NCI-H1694 (cell line): ENCODE results near the gene NEBL.

Experiments
- DNase-seq: peaks from one replicate; lab custom pipeline; 2025; lab: John Stamatoyannopoulos, UW

Gene NEBL

DNA sequence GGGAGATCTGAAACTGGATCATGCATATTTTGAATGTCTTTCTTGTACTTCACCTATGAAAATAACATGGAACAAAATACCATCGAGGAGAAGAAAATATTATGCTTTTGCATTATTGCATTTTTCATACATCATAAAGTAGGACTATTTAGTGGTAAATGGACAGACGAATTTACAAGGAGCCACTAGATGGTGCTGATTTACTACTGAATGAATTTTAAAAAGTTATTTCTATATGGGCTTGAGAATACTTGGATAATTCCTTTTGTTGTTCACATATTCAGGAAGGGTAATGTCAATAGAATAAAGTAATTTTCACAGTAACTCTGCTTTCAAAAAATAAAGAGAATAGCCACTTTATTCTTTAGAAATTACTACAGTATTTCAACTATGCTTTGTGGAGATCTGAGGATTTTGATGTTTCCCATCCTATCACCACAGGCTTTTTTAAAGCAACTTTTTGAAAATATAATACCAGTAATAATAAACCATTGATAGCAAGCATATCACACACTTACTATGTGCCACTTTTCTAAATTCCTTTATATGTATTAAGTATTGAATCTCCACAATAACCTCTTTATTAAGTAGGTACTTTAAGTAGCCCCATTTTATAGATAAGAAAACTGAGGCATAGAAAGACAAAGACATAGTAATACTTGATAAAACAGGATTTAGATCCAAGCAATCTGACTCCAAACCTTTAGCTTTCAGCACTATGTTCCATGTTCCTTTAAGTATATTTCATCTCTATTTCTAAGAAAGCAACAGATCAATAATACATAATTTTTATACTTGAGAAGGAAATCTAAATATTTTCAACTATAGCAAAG is 38.6 kb downstream of the NEBL start:
- DNase-seq: peak; percentile 17

DNA sequence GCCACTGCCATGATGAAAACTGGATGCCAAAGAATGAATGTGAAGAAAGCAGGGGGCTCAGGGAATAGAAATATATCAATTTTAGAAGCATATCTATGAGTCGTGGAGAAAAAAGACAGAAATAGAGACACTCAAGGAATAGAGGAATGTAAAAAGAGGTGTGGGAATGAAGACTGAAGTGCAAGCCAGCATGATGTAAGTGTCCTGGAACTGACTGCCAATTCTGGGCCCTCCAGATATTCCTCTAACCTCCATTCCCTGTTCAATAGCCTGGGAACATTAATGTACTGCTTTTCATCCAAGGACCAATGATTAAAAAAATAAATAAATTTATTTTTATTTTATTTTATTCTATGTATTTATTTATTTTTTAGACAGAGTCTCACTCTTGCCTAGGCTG is 40.6 kb downstream of the NEBL start:
- DNase-seq: no peak

DNA sequence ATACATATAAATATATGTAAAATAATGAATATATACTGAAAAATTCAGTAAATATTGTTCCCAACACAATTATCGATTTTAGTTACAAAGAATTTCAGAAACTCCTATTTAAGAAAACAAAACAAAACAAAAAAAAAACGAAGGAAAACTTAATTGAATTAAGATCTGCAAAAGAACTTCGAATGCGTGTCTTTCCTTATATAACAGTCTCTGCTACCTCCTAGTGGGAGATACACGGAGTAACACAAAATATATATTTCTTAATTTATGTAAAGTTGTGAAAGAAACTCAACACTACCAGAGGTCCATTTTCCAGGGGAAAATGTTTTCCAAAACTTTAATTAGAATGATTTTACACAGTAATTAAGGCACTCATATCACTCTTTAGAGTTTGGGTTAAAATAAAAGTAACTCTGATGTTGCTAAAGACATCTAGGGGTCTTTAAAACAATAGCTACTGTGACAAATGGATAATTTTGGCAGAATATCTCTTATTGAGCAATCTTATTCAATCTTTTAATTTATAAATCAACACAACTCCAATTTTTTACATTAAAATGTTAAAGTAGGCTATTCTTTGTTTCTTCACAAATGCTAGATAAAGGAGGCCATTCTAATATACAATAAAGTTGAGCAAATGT is 41.6 kb downstream of the NEBL start:
- no peak for DNase-seq

DNA sequence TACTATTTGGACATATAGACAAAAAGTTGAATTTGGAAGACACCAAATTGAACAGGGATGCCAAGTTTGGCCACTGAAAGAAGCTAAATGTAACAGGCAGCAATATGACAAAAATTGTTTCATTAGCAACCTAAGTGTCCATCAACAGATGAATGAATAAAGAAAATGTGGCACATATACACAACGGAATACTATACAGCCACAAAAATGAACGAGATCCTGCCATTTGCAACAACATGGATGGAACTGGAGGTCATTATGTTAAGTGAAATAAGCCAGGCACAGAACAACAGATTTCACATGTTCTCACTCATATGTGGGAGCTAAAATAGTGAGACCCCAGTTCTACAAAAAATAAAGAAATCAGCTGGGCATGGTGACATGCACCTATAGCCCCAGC is 43.8 kb downstream of the NEBL start:
- DNase-seq: no peak

DNA sequence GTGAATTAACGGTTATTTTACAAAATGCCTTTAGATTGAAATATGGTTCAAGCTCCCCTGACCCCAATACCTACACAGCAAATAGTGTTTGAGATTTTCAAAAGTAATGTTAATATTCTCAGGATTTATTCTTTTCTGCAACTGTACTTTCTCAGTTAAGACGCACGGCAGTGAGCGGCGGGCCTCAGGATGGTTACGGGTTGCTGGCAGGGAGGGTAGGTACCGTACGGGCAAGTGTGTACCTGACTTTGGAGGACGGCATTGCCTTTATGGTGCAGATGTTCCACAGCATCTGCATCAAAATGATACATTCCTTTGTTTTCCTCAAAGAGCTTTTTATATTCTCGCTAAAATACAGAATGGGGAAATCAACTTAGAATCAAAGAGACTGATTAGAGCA is 44.8 kb downstream of the NEBL start:
- DNase-seq: no peak

DNA sequence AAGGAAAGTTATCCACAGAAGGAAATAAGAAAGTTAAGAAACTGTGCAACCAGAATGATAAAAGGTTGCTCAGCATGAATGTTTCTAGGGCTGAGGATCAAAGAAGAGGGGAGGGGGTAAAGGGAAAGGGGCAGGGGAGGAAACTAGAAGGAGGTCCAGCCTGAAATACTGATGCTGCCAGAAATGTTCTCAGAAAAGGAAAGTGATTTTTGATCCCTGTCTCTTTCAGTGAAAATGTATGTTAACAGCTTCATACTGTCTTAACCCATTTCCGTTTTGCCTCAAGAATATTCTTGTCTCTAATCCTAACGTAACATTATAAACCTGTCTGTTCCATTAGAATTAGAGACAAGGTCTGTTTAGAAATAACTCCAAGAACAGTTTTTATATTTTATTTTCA is 49.6 kb downstream of the NEBL start:
- no peak for DNase-seq

DNA sequence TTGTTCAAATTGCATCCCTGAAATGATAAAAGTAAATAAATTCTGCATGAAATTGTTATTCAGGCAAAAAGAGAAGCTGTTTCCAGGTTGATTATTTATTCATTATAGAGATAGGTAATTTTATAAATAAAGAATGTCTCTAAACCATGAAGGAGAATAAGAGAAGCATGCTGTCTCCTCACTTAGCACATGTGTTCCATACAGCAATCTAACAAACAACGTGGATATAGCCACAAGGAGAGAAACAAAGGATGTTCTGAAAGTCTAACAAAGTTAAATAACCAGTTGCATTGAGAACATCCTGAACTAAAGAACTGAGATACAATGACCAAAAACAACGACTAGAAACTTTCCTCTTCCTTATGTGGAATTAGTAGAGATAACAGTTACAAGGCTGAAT is 50.8 kb downstream of the NEBL start:
- DNase-seq: no peak

DNA sequence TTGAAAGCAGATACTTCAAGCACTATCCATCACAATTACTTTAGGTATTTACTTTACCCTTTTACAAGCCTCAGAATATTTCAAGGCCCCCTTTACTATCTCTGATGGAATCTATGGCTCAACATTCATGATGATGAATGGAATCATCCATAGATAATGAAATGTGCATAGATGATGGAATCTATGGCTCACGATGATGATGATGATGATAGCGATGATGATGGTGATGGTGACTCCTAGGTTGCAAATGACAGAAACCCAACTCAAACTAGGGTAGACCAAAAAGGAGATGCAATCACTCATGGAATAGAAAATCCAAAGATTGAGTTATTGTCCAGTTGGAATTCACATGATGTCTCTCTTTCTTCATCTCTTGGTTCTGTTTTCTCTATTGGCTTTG is 55.7 kb downstream of the NEBL start:
- no peak for DNase-seq

DNA sequence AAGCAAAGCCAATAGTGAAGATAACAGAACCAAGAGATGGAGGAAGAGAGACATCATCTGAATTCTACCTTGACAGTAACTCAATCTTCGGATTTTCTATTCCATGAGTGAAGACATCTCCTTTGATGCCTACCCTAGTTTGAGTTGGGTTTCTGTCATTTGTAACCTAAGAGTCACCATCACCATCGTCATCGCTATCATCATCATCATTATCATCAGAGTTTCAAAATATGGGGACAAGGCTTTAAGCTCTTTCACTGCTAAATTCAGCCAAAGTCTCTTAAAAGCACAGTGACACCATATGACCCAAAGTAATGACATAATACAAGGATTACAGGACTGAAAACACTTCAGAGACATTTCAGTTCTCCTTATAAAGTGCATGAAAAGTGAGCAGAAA is 57.2 kb downstream of the NEBL start:
- no peak for DNase-seq

DNA sequence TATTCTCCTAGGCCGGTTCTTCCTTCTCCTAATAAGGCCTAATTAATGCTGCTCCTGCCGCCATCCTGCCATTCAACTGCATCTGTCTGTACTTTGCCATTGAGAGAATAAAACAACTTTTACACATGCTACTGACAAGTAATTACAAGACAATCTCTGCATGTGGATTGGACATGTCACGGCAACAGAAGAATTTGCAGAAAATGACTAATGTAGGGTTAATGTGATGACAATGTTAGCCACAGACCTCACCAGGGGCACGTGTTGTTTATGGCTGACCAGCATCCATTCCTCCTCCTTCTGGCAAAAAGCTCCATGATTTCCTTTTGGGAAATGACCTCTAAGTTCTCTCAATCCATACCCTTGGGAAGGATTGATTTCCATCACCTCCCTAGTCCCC is 58.0 kb downstream of the NEBL start:
- DNase-seq: no peak

DNA sequence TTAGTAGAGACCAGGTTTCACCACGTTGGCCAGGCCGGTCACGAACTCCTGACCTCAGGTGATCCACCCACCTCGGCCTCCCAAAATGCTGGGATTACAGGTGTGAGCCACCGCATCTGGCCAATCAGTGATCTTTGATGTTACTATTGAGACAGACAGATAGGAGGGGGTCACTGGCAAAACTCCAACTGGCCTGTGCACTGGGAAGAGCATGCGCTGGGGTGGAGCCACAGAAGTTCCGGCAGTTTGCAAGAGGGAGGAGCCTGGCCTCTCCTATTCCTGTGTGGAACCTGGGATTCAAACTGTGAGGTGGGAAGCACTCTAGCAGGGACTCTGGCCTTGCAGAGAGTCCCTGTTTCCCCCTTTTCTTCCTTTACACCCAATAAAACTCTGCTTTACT is 60.7 kb downstream of the NEBL start:
- no peak for DNase-seq

DNA sequence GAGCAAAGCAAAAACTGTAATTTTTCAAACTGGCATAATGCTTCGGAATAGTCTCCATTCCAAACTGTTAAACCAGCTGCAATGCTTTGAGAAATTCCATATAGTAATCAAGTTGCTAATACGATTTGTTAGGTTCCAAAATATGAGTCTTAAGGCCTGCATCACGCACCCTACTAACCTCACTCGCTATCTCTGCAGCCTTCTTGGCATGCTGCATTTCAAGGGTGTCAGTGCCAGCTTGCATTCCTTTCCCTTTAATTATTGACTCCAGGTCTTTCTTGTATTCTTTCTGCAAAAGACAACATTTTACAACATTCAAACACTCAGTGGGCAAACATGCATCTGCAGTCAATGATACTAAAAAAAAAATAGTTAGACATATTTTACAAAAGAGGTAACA is 61.8 kb downstream of the NEBL start:
- DNase-seq: no peak

DNA sequence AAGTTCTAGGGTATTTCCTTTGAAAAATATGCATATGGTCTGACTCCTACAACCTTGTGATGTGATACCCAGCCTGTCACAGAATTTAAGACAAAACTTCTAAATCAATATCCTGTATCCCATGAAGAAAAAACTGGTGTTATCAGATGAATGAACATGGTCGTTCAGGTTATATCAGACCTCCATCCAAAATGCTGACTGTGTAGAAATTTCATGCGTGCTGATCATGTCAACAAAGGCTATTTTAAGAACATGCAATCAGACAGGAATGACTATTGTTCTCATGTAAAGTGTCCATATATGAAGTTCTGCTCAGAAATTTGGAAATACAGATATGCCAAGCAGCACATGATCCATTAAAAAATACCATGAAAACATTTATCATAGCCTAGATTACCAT is 62.3 kb downstream of the NEBL start:
- DNase-seq: no peak

DNA sequence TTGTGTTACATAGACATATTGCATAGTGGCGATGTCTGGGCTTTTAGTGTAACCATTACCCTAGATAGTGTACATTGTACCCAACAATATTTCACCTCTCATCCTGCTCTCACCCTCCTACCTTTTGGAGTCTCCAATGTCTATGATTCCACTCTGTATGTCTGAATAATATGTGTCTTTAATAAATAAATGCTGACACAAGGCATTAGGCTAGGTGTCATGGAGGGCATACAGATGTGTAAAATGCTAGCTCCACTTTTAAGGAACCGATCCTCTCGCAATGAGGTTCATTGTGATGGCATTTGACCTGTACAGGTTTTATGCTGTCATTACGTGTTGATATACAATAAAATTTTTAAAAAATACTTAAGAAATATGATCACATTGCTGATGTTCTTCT is 74.3 kb downstream of the NEBL start:
- DNase-seq: no peak

DNA sequence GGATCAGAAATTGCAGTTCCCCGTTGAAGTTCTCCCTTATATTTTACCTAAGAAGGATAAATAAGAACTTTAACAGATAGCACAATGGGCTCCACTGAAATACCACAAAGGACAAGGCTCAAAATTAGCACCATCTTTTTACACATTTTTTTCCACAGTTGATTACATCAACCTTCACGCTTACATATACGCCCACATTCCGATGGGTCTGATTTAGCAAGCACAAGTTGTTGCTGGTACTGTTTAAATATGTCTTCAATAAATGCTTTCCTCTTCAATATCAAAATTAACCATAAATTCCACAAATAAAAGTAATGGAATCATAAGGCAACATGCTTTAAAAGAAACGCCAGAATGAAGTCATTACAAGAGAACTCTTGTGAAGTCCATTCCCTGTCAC is 79.5 kb downstream of the NEBL start:
- no peak for DNase-seq

DNA sequence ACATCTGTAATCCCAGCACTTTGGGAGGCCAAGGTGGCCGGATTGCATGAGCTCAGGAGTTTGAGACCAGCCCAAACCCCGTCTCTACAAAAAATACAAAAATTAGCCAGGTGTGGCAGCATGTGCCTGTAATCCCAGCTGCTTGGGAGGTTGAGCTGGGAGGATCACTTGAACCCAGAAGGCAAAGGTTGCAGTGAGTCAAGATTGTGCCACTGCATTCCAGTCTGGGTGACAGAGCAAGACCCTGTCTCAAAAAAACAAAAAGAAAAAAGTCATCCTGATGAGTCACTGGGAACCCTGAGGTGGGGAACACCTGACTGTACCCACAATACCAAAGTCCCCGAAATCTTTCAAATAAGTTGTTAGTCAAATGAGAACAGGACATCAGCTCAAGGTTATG is 80.0 kb downstream of the NEBL start:
- DNase-seq: no peak

DNA sequence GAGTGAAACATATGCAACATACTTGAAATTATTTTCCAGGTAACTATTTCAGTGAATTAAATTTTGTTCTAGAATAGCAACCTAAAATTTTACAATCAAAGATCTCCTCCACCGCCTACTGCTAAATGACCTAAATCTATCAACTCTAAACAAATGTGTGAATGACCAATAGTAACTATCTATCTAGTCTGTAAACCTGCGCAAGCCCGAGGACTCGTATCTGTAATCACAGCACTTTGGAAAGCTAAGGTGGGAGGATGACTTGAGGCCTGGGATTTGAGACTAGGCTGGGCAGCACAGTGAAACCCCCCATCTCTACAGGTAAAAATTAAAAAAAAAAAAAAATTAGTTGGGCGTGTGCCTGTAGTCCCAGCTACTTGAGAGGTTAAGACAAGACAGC is 83.0 kb downstream of the NEBL start:
- DNase-seq: no peak

DNA sequence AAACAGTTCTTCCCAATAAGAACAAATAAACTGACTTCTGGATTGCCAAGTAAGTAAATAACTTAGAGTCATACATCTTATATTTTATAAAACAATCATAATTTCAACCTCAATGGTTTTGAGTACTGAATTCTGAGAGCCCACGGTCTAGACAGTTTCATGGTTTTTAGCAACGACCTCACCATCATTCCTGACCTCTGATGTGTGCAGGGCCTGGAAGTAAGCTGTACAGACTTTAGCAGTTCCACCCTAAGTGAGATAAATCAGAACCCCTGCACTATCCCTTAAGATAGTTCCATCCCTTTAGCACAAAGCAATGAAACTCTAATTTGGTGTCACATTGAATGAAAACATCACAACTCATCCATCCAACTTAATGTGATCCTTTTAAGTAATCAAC is 86.0 kb downstream of the NEBL start:
- DNase-seq: no peak

DNA sequence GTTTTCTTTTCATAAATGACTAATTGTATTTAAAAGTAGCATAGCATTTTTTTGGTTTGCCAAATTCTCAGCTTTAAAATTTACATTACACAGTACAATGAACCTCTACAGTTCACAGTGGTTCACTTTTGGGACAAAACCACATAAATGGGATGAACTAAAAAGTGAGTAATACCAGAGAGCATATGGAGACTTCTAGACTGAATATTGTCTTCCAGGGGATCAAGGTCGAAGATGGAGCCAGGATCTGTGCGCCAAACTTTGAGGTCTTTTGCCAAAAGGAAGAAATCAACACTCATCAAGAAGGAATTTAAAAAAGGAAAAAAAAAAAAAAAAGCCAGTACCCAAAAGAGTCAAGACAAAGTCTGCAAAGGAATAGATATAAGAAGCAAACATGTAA is 87.5 kb downstream of the NEBL start:
- no peak for DNase-seq

DNA sequence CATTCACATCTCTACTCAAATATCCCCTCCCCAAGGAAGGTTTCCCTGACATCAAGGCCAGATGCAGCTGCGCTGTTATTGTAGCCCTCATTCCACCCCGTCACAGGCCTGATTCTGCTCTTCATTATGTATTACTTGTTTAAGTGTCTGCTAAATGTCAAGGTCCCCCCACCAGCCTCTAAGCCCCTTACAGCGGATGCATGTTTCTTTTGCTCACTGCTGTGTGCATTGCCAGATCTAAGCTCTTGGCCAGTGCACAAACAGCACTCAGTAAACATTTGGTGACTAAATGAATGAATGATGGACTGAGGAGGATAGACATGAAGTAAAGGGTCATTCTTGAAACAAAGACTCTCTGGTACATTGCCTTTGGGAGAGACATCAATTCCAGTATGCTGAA is 90.6 kb downstream of the NEBL start:
- DNase-seq: no peak

DNA sequence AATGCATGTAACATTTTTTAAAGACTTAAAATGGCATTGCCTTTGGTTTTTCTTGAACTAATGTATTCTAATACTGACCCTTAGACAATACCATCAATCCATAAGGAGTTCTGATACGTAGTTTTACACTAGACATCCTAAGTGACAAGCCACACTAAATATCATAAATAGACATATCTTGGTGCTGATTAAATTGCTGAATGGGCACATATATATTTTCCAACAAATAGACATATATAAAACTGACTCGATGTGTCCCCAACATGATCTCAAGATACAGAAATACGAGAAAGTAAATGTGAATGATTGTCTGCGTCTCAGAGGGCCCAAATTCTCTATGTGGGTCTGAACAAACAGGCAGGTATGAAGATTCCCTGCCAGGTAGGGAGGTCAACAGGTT is 99.8 kb downstream of the NEBL start:
- DNase-seq: no peak

DNA sequence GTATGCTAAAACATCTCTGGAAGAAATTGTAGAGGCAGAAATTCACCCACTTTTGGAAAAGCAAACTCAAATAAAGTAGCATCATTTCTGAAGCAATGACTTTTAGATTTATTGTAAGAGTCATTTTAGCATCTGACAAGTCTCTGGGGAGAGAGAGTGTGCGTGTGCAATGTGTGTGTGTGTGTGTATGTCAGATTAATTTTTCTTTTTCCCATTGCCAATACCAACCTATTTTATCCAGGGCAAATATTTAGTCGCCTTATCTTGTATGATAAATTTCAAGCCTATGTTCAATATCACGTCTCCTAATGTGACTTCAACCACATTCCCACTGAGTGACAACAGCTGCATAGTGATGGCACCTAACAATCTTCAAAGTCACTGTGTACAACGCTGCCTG is 101.7 kb downstream of the NEBL start:
- DNase-seq: no peak

DNA sequence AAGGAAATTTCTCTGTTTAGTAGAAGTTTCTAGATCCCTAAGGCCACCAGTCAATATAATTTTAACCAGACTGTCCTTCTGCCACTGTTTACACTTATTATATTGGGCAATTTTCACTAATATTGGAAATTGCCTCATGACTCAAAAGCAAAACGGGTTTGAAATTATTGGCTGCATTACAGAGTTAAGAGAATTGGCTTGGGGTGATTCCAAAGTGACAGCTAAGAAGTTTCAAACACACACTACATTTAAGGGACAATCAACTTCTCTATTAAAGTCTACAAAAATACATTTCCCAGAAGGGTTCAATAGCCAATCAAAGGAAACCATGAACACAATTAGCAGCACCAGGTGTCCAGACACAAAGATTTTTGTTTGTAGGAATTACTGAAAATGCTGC is 111.9 kb downstream of the NEBL start:
- DNase-seq: no peak
